Heart left ventricle (tissue), 16 donors: ENCODE results near the gene LHX2. TPM values are rescaled to one million over a fixed set of nuclear protein-coding genes. Genes with fewer than 3 reads are reported as not detected.
A peak's percentile ranks its signal among the peaks of the same experiment; 100 is the strongest.

Experiments
- ATAC-seq, 4 donors: fragments of 200-7000 bp; cut with Tn5 transposase; one replicate each; pipeline ENCODE4 v1.9.1; 2020 to 2022; ENCODE audit warnings: moderate library complexity in 4 of 4, mild to moderate bottlenecking in 3 of 4, moderate number of reproducible peaks in 1 of 4
- DNase-seq, 5 donors: peaks; one replicate each; pipeline ENCODE4 v3.0.0-alpha.2; 2020
- H3K27ac ChIP-seq, 12 donors: fragments of 200-600 bp; sonication (generic) in 4 of 12; one replicate each; pipeline versions ENCODE4 v1.5.0 to v1.8.0; 2016 to 2022; ENCODE audit warnings: mild to moderate bottlenecking in 2 of 12
- H3K27me3 ChIP-seq, 9 donors: fragments of 200-600 bp; sonication (generic) in 2 of 9; one replicate each; pipeline versions ENCODE4 v1.5.1 to v1.8.0; 2016 to 2022; ENCODE audit warnings: mild to moderate bottlenecking in 3 of 9
- H3K36me3 ChIP-seq, 9 donors: fragments of 200-600 bp; sonication (generic) in 2 of 9; one replicate each; pipeline versions ENCODE4 v1.5.0 to v1.8.0; 2018 to 2022; ENCODE audit warnings: mild to moderate bottlenecking in 2 of 9
- H3K4me1 ChIP-seq, 12 donors: fragments of 200-600 bp; sonication (generic) in 4 of 12; one replicate each; pipeline versions ENCODE4 v1.5.0 to v1.8.0; 2016 to 2022; ENCODE audit warnings: mild to moderate bottlenecking in 3 of 12
- H3K4me3 ChIP-seq, 12 donors: fragments of 200-600 bp; sonication (generic) in 4 of 12; one replicate each; pipeline versions ENCODE4 v1.5.0 to v1.8.0; 2017 to 2022; ENCODE audit warnings: mild to moderate bottlenecking in 9 of 12, moderate library complexity in 4 of 12
- H3K9me3 ChIP-seq, 12 donors: fragments of 200-600 bp; sonication (generic) in 4 of 12; one replicate each; pipeline versions ENCODE4 v1.5.0 to v1.8.0; 2016 to 2022; ENCODE audit warnings: mild to moderate bottlenecking in 1 of 12
- CTCF ChIP-seq, 12 donors: fragments of 200-600 bp; sonication (generic) in 4 of 12; IDR thresholded peaks; one replicate each; pipeline versions ENCODE4 v1.5.0 to v1.8.0; 2018 to 2022; ENCODE audit warnings: antibody characterized with exemption in 12 of 12, mild to moderate bottlenecking in 5 of 12
- POLR2A ChIP-seq, 2 donors: fragments of 450-650 bp; IDR thresholded peaks; one replicate each; pipeline ENCODE4 v1.6.1; 2017; ENCODE audit warnings: antibody characterized with exemption in 2 of 2, mild to moderate bottlenecking in 2 of 2, moderate library complexity in 2 of 2
- WGBS, 4 donors: extraction: QIAGEN DNeasy Blood & Tissue Kit in 2 of 4; methylation state at CpG; one replicate each; pipeline versions ENCODE4 v1.1.5 to v1.1.7; 2013 to 2018; 5-methylcytosine and 5-hydroxymethylcytosine counted together
- intact Hi-C, 10 donors: fragments of 100-400 bp; cut with DNase I; formaldehyde crosslinking; loops; one replicate each; pipeline versions ENCODE4 v1.11.1 to v1.14.2; 2022
- polyA plus RNA-seq, 2 donors: library from polyadenylated mRNA; stranded (reverse); fragments of 200-250 nt; gene quantifications; one replicate each; pipeline ENCODE4 v1.2.3, GENCODE V29; 2013
- total RNA-seq, 9 donors: library from RNA; depleted of rRNA in 2 of 9; stranded (reverse); fragments of >200 nt in 2 of 9; fragmentation: NEBNext Ultra II Directional in 3 of 9; extraction: Animal tissue kit (Norgen Biotek cat#: 25700) in 3 of 9; gene quantifications; one replicate each; pipeline versions ENCODE4 v1.1.0 to v1.2.4, GENCODE V29; 2016 to 2023
- donor health status: ischemic (EF 13 %, LVEDD 7.1; RV severe dilation, severe dysfunction).
- donor health status: healthy with polysubstance abuse.
- donor health status: DM: no; HTN: yes; CAD: no.
- donor health status: DM: no; HTN: no; CAD: no.
- donor health status: ischemic (EF 25% LVEDD 6.9; RV normal size, moderate dysfunction).
- donor health status: ischemic (EF 25% LVEDD 5.7; RV mildly dilated, moderate dysfunction).
- donor health status: healthy.
- donor health status: DM: yes; HTN: yes; CAD: no.
- donor health status: ischemic (EF 35%, LVEDD 5.7; RV mildly dilated, moderate dysfunction).
- donor health status: nonischemic (EF 11% LVEDD 7.7; RV severe dilation, severe dysfunction).
- donor health status: DM: yes; HTN: yes; CAD: no.
- donor health status: PGD.
- donor health status: ischemic (EF 29% LVEDD 5.4; RV normal size, mild dysfunction).
- donor health status: nonischemic (EF 23%, LVEDD 6.1; RV moderate dilation, normal function).

Gene LHX2
- total and polyA plus RNA-seq, 11 donors = 0.10 to 1.3 (median 0.28) TPM; not detected in 5

DNA sequence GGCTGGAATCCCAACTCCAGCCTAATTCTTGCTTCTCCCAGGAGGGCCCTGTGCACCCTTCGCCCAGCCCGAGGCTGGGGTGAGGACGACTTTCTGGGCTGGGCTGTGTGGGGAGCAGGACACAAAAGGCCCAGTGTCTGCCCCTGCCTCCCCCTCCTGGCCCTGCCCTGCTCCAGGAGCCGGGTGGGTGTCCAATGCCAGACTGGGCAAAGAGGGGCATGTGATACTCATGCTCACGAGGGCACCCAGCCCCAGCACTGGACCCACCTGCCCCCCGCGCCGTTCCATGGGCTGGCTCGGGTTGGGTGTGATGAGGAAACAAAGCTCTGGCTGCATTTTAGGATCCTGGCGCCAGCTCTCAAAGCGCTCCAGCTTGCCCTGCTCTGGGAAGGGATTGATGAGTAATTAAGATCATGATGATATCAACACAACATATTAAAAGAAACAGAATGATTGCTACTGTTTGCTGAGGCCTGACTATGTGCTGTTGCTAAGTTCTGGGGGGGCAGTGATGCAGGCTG lies 30.7 kb downstream of the LHX2 start:
- no peak overlapping the region for H3K4me3 ChIP-seq
- H3K27ac ChIP-seq = no peak overlapping the region
- peaks cover 6 to 68% (median 22%) of the 10 kb centered on the region in 9 donors for H3K27me3 ChIP-seq
- TF ChIP-seq POLR2A (IDR thresholded peaks at IDR 0.05) = no peak
- no peaks in the 10 kb centered on the region for H3K9me3 ChIP-seq
- H3K36me3 ChIP-seq = no peaks in the 10 kb centered on the region
- ATAC-seq (no peak), DNase-seq (no peak)
- 71 to 74% (median 72%) methylated on average over 6 to 11 of the region's 11 CpGs for WGBS, 4 donors
- intact Hi-C loops = loop anchor here in 6 of 10 donors (5.0 to 10.0 kb wide), 5 partner anchors 315 to 640 kb away; no protein-coding TSS in a partner anchor
- peaks cover 0 to 31% (median 20%) of the 10 kb centered on the region in 12 donors for H3K4me1 ChIP-seq

GRCh38 chr9:124044448-124044847 lies 32.9 kb downstream of the LHX2 start:
- WGBS, 4 donors = 80 to 92% (median 84%) methylated on average over 5 of the region's 5 CpGs
- Histone ChIP-seq H3K36me3 (no peaks in the 10 kb centered on the region), H3K27ac (no peak overlapping the region), H3K4me1 (peaks cover 0 to 31% (median 20%) of the 10 kb centered on the region in 12 donors), H3K4me3 (no peak overlapping the region), H3K27me3 (peaks cover 0 to 52% (median 13%) of the 10 kb centered on the region in 9 donors), H3K9me3 (no peaks in the 10 kb centered on the region)
- intact Hi-C loops = loop anchor here in 6 of 10 donors (5.0 to 10.0 kb wide), 5 partner anchors 317 to 642 kb away; no protein-coding TSS in a partner anchor
- DNase-seq (no peak), ATAC-seq (no peak)
- no peak for TF ChIP-seq CTCF (IDR thresholded peaks at IDR 0.05)
- TF ChIP-seq POLR2A (IDR thresholded peaks at IDR 0.05) = no peak

- WGBS, 4 donors = 9 to 20% (median 12%) methylated on average over 20 to 49 of the region's 49 CpGs
- DNase-seq = peak; percentile 63 to 79 (median 72)
- peaks cover 0 to 44% (median 7%) of the 10 kb centered on the region in 9 donors for H3K27me3 ChIP-seq
- no peak for TF ChIP-seq POLR2A (IDR thresholded peaks at IDR 0.05)
- TF ChIP-seq CTCF (IDR thresholded peaks at IDR 0.05) = no peak
- intact Hi-C loops = loop anchor here in 3 of 10 donors (10.0 kb wide), 2 partner anchors 320 to 330 kb away; no protein-coding TSS in a partner anchor
- H3K9me3 ChIP-seq = no peaks in the 10 kb centered on the region
- ATAC-seq = peak; percentile 39 to 84 (median 75)
- peaks cover 0 to 31% (median 20%) of the 10 kb centered on the region in 12 donors for H3K4me1 ChIP-seq
- H3K4me3 ChIP-seq = peak overlapping the region; percentile 18 to 63 (median 46)
- H3K27ac ChIP-seq = peak overlapping the region in 5 of 12 donors; percentile 33 to 70 (median 50)
- no peaks in the 10 kb centered on the region for H3K36me3 ChIP-seq
These were observed 33.7 kb downstream of the LHX2 start for GRCh38 chr9:124045076-124045829.

DNA sequence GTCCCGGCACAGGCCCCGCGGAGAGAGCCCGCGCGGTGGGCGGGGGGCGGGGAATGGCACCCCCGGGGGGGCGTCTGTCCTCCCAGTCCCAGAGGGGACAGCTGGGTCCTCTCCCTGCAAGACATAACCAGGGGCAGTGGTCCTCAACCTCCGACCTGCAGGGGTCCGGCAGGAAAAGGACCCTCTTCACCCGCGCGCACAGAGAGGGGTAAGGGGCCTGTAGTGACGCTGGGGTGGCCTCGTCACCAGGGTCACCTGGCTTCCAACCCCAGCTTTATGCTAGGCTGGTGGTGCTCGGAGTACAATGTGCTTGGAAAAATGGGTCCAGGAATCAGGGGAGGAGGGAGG lies 34.2 kb downstream of the LHX2 start:
- peaks cover 0 to 41% (median 7%) of the 10 kb centered on the region in 9 donors for H3K27me3 ChIP-seq
- DNase-seq = no peak
- H3K4me1 ChIP-seq = peaks cover 0 to 27% (median 18%) of the 10 kb centered on the region in 12 donors
- no peak for TF ChIP-seq POLR2A (IDR thresholded peaks at IDR 0.05)
- no peak for TF ChIP-seq CTCF (IDR thresholded peaks at IDR 0.05)
- H3K27ac ChIP-seq = peak overlapping the region in 5 of 12 donors; percentile 33 to 70 (median 50)
- peak overlapping the region in 11 of 12 donors; percentile 30 to 63 (median 47) for H3K4me3 ChIP-seq
- H3K36me3 ChIP-seq = no peaks in the 10 kb centered on the region
- intact Hi-C loops = loop anchor here in 3 of 10 donors (10.0 kb wide), 2 partner anchors 321 to 331 kb away; no protein-coding TSS in a partner anchor
- 14 to 40% (median 22%) methylated on average over 8 to 18 of the region's 18 CpGs for WGBS, 4 donors
- no peaks in the 10 kb centered on the region for H3K9me3 ChIP-seq
- peak in 1 of 4 donors; percentile 16 for ATAC-seq
